GM10266 (cell line): ENCODE results near the gene BLTP3B.
"Not testable (repeated sequence)": the region's sequence is repeated elsewhere in the genome, so short reads cannot be mapped to it uniquely, and the experiment has no call there.

Source experiments
- DNase-seq: peaks from one replicate; pipeline ENCODE4 v3.0.0; 2012; ENCODE audit errors: extremely low spot score
- TF ChIP-seq, protein P1 (sequence below): IDR thresholded peaks from 2 replicates; pipeline ENCODE4 v1.5.1; 2012; ENCODE audit warnings: mild to moderate bottlenecking, low read depth; ENCODE audit not compliant: control insufficient read depth, insufficient read depth; ENCODE audit errors: missing control alignments

BLTP3B gene

GRCh38 chr12:100142851-100143559, at the start of gene BLTP3B:
BLTP3B (minus strand) TSS chr12:100142874; CDS start chr12:100142635, 239 bp downstream.
- TF ChIP-seq, protein P1, sequence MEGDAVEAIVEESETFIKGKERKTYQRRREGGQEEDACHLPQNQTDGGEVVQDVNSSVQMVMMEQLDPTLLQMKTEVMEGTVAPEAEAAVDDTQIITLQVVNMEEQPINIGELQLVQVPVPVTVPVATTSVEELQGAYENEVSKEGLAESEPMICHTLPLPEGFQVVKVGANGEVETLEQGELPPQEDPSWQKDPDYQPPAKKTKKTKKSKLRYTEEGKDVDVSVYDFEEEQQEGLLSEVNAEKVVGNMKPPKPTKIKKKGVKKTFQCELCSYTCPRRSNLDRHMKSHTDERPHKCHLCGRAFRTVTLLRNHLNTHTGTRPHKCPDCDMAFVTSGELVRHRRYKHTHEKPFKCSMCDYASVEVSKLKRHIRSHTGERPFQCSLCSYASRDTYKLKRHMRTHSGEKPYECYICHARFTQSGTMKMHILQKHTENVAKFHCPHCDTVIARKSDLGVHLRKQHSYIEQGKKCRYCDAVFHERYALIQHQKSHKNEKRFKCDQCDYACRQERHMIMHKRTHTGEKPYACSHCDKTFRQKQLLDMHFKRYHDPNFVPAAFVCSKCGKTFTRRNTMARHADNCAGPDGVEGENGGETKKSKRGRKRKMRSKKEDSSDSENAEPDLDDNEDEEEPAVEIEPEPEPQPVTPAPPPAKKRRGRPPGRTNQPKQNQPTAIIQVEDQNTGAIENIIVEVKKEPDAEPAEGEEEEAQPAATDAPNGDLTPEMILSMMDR = no peak
- peak; percentile 92 for DNase-seq

GRCh38 chr12:100189636-100190394, 47.1 kb upstream of the BLTP3B start:
- DNase-seq = no peak
- TF ChIP-seq, protein P1 = no peak

- not testable (repeated sequence) for DNase-seq
These were observed 46.4 kb upstream of the BLTP3B start for GRCh38 chr12:100188888-100189635.

GRCh38 chr12:100187857-100188519, 45.3 kb upstream of the BLTP3B start:
- no peak for DNase-seq
- TF ChIP-seq, protein P1 = no peak

- DNase-seq = no peak
- TF ChIP-seq, protein P1 = no peak
These were observed 44.4 kb upstream of the BLTP3B start for GRCh38 chr12:100187068-100187467.

GRCh38 chr12:100186071-100186470, 43.4 kb upstream of the BLTP3B start:
- TF ChIP-seq, protein P1 = no peak
- DNase-seq = no peak

DNA sequence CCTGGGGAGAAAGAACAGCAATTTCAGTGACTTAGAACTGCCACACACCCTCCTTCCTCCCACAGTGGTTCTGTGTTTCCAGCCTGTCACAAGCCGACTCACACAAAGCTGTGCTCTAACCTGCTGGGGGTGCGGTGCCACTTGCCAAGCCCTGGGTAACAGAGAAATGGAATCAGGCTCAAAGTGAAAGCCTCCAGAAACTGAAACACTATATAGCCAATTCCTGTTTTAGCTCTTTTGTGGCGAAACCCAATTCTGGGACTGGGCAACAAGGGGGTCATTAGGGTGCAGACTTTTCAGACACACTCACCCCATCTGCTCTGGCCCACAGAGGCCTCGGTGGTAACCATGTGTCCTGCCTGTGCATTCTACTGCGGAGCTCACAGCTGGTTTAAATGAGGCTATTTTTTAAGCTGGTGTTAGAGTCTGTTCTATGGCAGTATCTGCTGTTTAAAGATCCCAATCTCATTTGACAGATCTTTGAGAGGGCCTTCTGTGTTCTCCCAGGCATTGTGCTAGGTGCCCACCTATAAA, 42.8 kb upstream of the BLTP3B start:
- TF ChIP-seq, protein P1 = no peak
- no peak for DNase-seq
